ENCODE data around the gene ATXN7L1.

Gene ATXN7L1

GRCh38 chr7:105905910-105906568 is 29.6 kb upstream of the ATXN7L1 start:
- no peak for DNase-seq (ENCODE audit: extremely low read depth, low read depth)
- no peak for TF ChIP-seq CTCF (IDR thresholded peaks at IDR 0.05; ENCODE audit: low read depth, low read length, missing control alignments)
- no peak overlapping the region for H3K4me3 ChIP-seq (replicated peaks; ENCODE audit: low read depth, low read length)

GRCh38 chr7:105905209-105905909 is 29.0 kb upstream of the ATXN7L1 start:
- no peak overlapping the region for H3K4me3 ChIP-seq (replicated peaks; ENCODE audit: low read depth, low read length)
- TF ChIP-seq CTCF (IDR thresholded peaks at IDR 0.05; ENCODE audit: low read depth, low read length, missing control alignments), result no peak
- no peak for DNase-seq (ENCODE audit: extremely low read depth, low read depth)

DNA sequence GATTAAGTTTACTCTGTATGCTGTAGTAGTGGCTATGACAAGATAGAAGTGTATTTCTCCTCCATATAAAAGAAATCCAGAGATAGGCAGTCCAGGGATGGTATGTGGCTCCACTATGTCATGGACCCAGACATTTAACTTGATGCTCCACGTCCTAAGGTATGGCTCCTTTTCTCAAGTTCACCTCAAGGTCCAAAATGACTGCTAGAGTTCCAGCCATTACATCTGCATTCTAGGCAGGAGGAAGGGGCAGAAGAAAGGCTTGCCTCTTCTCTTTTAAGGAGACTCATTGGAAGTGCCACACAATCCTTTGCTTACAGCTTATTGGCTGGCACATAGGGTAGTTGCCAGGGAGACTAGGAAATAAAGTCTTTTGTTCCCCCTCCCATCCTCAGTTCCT is 27.7 kb upstream of the ATXN7L1 start:
- no peak for TF ChIP-seq CTCF (IDR thresholded peaks at IDR 0.05; ENCODE audit: low read depth, low read length, missing control alignments)
- no peak overlapping the region for H3K4me3 ChIP-seq (replicated peaks; ENCODE audit: low read depth, low read length)
- DNase-seq (ENCODE audit: extremely low read depth, low read depth), result no peak

DNA sequence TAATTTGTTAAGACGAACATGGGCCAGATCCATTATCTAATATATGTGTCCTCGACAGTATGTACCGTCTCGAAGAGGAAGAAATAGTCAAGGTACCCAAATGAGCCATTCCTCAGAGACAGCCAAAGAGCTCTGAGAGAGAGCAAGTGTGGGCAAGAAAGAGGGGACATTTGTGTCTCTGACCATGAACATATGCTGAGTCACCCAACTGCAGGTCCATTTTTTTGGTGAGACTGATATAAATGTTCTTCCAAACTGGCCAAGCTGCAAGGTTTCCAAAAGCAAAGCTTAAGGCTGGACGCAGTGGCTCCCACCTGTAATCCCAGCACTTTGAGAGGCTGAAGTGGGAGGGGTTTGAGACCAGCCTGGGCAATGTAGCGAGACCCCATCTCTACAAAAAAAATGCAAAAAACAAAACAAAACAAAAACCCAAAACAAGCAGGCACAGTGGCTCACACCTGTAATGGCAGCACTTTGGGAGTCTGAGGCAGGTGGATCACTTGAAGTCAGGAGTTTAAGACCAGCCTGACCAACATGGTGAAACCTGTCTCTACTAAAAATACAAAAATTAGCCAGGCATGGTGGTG is 26.0 kb upstream of the ATXN7L1 start:
- H3K4me3 ChIP-seq (replicated peaks; ENCODE audit: low read depth, low read length), result no peak overlapping the region
- DNase-seq (ENCODE audit: extremely low read depth, low read depth), result no peak
- no peak for TF ChIP-seq CTCF (IDR thresholded peaks at IDR 0.05; ENCODE audit: low read depth, low read length, missing control alignments)

DNA sequence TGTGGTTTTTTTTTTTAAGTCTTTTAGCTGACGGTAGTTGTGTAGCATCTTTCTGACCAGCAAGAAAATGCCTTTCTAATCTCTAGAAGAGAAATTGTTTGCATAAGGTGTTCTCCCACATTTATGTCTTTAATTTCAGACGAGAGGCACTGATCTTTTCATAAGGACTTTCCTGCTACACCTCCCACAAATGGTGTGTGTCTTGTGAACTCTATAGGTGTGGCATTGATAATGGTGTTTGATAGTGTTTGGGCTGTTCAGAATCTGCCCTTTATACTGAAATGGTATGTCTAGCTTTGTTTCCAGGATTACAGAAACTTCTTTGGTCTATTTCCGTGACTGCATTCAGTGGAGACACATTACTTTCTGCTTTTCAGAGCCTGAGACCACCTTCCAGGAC is 21.6 kb upstream of the ATXN7L1 start:
- TF ChIP-seq CTCF (IDR thresholded peaks at IDR 0.05; ENCODE audit: low read depth, low read length, missing control alignments), result no peak

DNA sequence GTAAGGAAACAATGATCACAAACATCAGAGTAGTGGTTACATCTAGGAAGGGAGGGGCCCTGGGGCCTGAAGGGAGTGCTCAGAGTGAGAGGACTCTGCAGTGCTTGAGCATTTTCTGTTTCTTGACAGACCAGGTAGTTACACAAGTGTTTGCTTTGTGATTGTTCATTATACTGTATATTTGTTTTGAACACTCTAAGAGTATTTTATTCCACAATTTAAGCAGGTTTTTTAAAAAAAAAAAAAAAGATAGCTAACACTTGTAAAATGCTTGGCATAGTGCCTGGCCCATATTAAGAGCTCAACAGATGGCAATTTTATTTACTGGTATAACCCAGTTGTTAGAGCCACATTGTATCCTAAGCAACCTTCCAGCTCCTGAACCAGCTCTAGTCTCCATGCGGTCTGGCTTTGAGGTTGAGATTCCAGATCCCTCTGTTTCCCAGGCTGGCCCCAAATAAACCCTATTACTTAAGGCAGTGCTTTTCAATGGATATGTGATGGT is 20.1 kb upstream of the ATXN7L1 start:
- H3K4me3 ChIP-seq (replicated peaks; ENCODE audit: low read depth, low read length), result no peak overlapping the region
- no peak for TF ChIP-seq CTCF (IDR thresholded peaks at IDR 0.05; ENCODE audit: low read depth, low read length, missing control alignments)
- peak; percentile 52 for DNase-seq (ENCODE audit: extremely low read depth, low read depth)

More for the DNA sequence above, 21.6 kb upstream of the ATXN7L1 start:
- no peak overlapping the region for H3K4me3 ChIP-seq (replicated peaks; ENCODE audit: low read depth, low read length)
- DNase-seq (ENCODE audit: extremely low read depth, low read depth), result no peak

All from HFF-Myc (cell line).